ENCODE data around the gene COL24A1. TPM values are rescaled to one million over a fixed set of nuclear protein-coding genes. Genes with fewer than 3 reads are reported as not detected.

The COL24A1 gene
- total RNA-seq, 1 experiment from 2014 or later: 0.03 TPM

- no peaks in the 10 kb centered on the region for H3K36me3 ChIP-seq
- H3K27me3 ChIP-seq (replicated peaks): no peaks in the 10 kb centered on the region
- no peak overlapping the region for H3K4me3 ChIP-seq
- no peak overlapping the region for H3K27ac ChIP-seq
- no peak for DNase-seq (ENCODE audit: low read depth in 1 of 2, low spot score in 2 of 2)
- H3K9me3 ChIP-seq (replicated peaks): no peaks in the 10 kb centered on the region
- no peaks in the 10 kb centered on the region for H3K4me1 ChIP-seq (replicated peaks)
These were observed 19.7 kb upstream of the COL24A1 start for GRCh38 chr1:86176226-86176625.

GRCh38 chr1:86175756-86176155 is 19.2 kb upstream of the COL24A1 start:
- Histone ChIP-seq H3K9me3 (replicated peaks) (no peaks in the 10 kb centered on the region), H3K27me3 (replicated peaks) (no peaks in the 10 kb centered on the region), H3K4me3 (no peak overlapping the region), H3K36me3 (no peaks in the 10 kb centered on the region), H3K4me1 (replicated peaks) (no peaks in the 10 kb centered on the region), H3K27ac (no peak overlapping the region)
- DNase-seq (ENCODE audit: low read depth in 1 of 2, low spot score in 2 of 2): no peak

GRCh38 chr1:86169625-86170024 is 13.1 kb upstream of the COL24A1 start:
- no peak overlapping the region for H3K4me3 ChIP-seq
- no peaks in the 10 kb centered on the region for H3K36me3 ChIP-seq
- H3K27me3 ChIP-seq (replicated peaks): no peaks in the 10 kb centered on the region
- H3K4me1 ChIP-seq (replicated peaks): no peaks in the 10 kb centered on the region
- H3K27ac ChIP-seq: no peak overlapping the region
- no peaks in the 10 kb centered on the region for H3K9me3 ChIP-seq (replicated peaks)
- DNase-seq (ENCODE audit: low read depth in 1 of 2, low spot score in 2 of 2): no peak

- no peaks in the 10 kb centered on the region for H3K4me1 ChIP-seq (replicated peaks)
- no peaks in the 10 kb centered on the region for H3K9me3 ChIP-seq (replicated peaks)
- DNase-seq (ENCODE audit: low read depth in 1 of 2, low spot score in 2 of 2): no peak
- no peak overlapping the region for H3K4me3 ChIP-seq
- no peak overlapping the region for H3K27ac ChIP-seq
- H3K27me3 ChIP-seq (replicated peaks): peaks cover 12% of the 10 kb centered on the region; the same call in 1 of the 2 replicates
- H3K36me3 ChIP-seq: no peaks in the 10 kb centered on the region
These were observed 3.2 kb upstream of the COL24A1 start for GRCh38 chr1:86159800-86160199.

- Histone ChIP-seq H3K27me3 (replicated peaks) (peaks cover 12% of the 10 kb centered on the region; the same call in 1 of the 2 replicates), H3K9me3 (replicated peaks) (no peaks in the 10 kb centered on the region), H3K4me3 (no peak overlapping the region), H3K36me3 (no peaks in the 10 kb centered on the region), H3K4me1 (replicated peaks) (no peaks in the 10 kb centered on the region), H3K27ac (no peak overlapping the region)
- no peak for DNase-seq (ENCODE audit: low read depth in 1 of 2, low spot score in 2 of 2)
These were observed 586 bp downstream of the COL24A1 start for GRCh38 chr1:86155807-86156565.

GRCh38 chr1:86155051-86155806 is 1.3 kb downstream of the COL24A1 start:
- Histone ChIP-seq H3K36me3 (no peaks in the 10 kb centered on the region), H3K27ac (no peak overlapping the region), H3K4me3 (no peak overlapping the region), H3K9me3 (replicated peaks) (no peaks in the 10 kb centered on the region), H3K27me3 (replicated peaks) (peaks cover 12% of the 10 kb centered on the region; the same call in 1 of the 2 replicates), H3K4me1 (replicated peaks) (no peaks in the 10 kb centered on the region)
- DNase-seq (ENCODE audit: low read depth in 1 of 2, low spot score in 2 of 2): no peak

GRCh38 chr1:86154571-86155050 is 2.0 kb downstream of the COL24A1 start:
- H3K9me3 ChIP-seq (replicated peaks): no peaks in the 10 kb centered on the region
- H3K36me3 ChIP-seq: no peaks in the 10 kb centered on the region
- no peaks in the 10 kb centered on the region for H3K4me1 ChIP-seq (replicated peaks)
- H3K4me3 ChIP-seq: no peak overlapping the region
- H3K27ac ChIP-seq: no peak overlapping the region
- DNase-seq (ENCODE audit: low read depth in 1 of 2, low spot score in 2 of 2): no peak
- H3K27me3 ChIP-seq (replicated peaks): peaks cover 12% of the 10 kb centered on the region; the same call in 1 of the 2 replicates

- Histone ChIP-seq H3K4me3 (no peak overlapping the region), H3K4me1 (replicated peaks) (no peaks in the 10 kb centered on the region), H3K9me3 (replicated peaks) (no peaks in the 10 kb centered on the region), H3K27me3 (replicated peaks) (peaks cover 12% of the 10 kb centered on the region; the same call in 1 of the 2 replicates), H3K27ac (no peak overlapping the region), H3K36me3 (no peaks in the 10 kb centered on the region)
- DNase-seq (ENCODE audit: low read depth in 1 of 2, low spot score in 2 of 2): no peak
These were observed 2.7 kb downstream of the COL24A1 start for GRCh38 chr1:86153836-86154235.

GRCh38 chr1:86152887-86153286 is 3.7 kb downstream of the COL24A1 start:
- DNase-seq (ENCODE audit: low read depth in 1 of 2, low spot score in 2 of 2): no peak
- no peaks in the 10 kb centered on the region for H3K4me1 ChIP-seq (replicated peaks)
- no peaks in the 10 kb centered on the region for H3K36me3 ChIP-seq

GRCh38 chr1:86151427-86151826 is 5.1 kb downstream of the COL24A1 start:
- no peak overlapping the region for H3K4me3 ChIP-seq
- no peak for DNase-seq (ENCODE audit: low read depth in 1 of 2, low spot score in 2 of 2)
- no peaks in the 10 kb centered on the region for H3K36me3 ChIP-seq
- H3K27ac ChIP-seq: no peak overlapping the region
- H3K9me3 ChIP-seq (replicated peaks): no peaks in the 10 kb centered on the region
- H3K27me3 ChIP-seq (replicated peaks): peaks cover 8% of the 10 kb centered on the region; the same call in 1 of the 2 replicates
- no peaks in the 10 kb centered on the region for H3K4me1 ChIP-seq (replicated peaks)

More at GRCh38 chr1:86152887-86153286, 3.7 kb downstream of the COL24A1 start:
- H3K9me3 ChIP-seq (replicated peaks): no peaks in the 10 kb centered on the region
- H3K27me3 ChIP-seq (replicated peaks): peaks cover 12% of the 10 kb centered on the region; the same call in 1 of the 2 replicates
- no peak overlapping the region for H3K4me3 ChIP-seq
- H3K27ac ChIP-seq: no peak overlapping the region

- Histone ChIP-seq H3K4me3 (no peak overlapping the region), H3K9me3 (replicated peaks) (no peaks in the 10 kb centered on the region), H3K4me1 (replicated peaks) (no peaks in the 10 kb centered on the region), H3K27me3 (replicated peaks) (no peaks in the 10 kb centered on the region; the same call in 1 of the 2 replicates), H3K36me3 (no peaks in the 10 kb centered on the region), H3K27ac (no peak overlapping the region)
- DNase-seq (ENCODE audit: low read depth in 1 of 2, low spot score in 2 of 2): no peak
These were observed 6.0 kb downstream of the COL24A1 start for GRCh38 chr1:86150553-86151055.

GRCh38 chr1:86149591-86149990 is 7.0 kb downstream of the COL24A1 start:
- no peaks in the 10 kb centered on the region for H3K9me3 ChIP-seq (replicated peaks)
- no peak overlapping the region for H3K4me3 ChIP-seq
- no peaks in the 10 kb centered on the region for H3K27me3 ChIP-seq (replicated peaks)
- DNase-seq (ENCODE audit: low read depth in 1 of 2, low spot score in 2 of 2): no peak
- no peak overlapping the region for H3K27ac ChIP-seq
- H3K36me3 ChIP-seq: no peaks in the 10 kb centered on the region
- no peaks in the 10 kb centered on the region for H3K4me1 ChIP-seq (replicated peaks)

GRCh38 chr1:86147755-86148154 is 8.8 kb downstream of the COL24A1 start:
- no peak overlapping the region for H3K27ac ChIP-seq

GRCh38 chr1:86146566-86146965 is 10.0 kb downstream of the COL24A1 start:
- H3K9me3 ChIP-seq (replicated peaks): no peaks in the 10 kb centered on the region
- no peak overlapping the region for H3K4me3 ChIP-seq
- H3K27me3 ChIP-seq (replicated peaks): no peaks in the 10 kb centered on the region
- no peak for DNase-seq (ENCODE audit: low read depth in 1 of 2, low spot score in 2 of 2)
- no peaks in the 10 kb centered on the region for H3K4me1 ChIP-seq (replicated peaks)
- no peak overlapping the region for H3K27ac ChIP-seq
- H3K36me3 ChIP-seq: no peaks in the 10 kb centered on the region

More at GRCh38 chr1:86147755-86148154, 8.8 kb downstream of the COL24A1 start:
- Histone ChIP-seq H3K4me1 (replicated peaks) (no peaks in the 10 kb centered on the region), H3K4me3 (no peak overlapping the region), H3K9me3 (replicated peaks) (no peaks in the 10 kb centered on the region), H3K36me3 (no peaks in the 10 kb centered on the region), H3K27me3 (replicated peaks) (no peaks in the 10 kb centered on the region)
- DNase-seq (ENCODE audit: low read depth in 1 of 2, low spot score in 2 of 2): no peak
